Activated T-cell treated with anti-CD3 and anti-CD28 coated beads for 24 hours (primary cell): ENCODE measurements around the gene SYNJ2BP.

Experiments
- DNase-seq: peaks from one replicate; pipeline ENCODE4 v3.0.0-alpha.2; 2020; ENCODE audit warnings: low read depth

The SYNJ2BP gene

DNA sequence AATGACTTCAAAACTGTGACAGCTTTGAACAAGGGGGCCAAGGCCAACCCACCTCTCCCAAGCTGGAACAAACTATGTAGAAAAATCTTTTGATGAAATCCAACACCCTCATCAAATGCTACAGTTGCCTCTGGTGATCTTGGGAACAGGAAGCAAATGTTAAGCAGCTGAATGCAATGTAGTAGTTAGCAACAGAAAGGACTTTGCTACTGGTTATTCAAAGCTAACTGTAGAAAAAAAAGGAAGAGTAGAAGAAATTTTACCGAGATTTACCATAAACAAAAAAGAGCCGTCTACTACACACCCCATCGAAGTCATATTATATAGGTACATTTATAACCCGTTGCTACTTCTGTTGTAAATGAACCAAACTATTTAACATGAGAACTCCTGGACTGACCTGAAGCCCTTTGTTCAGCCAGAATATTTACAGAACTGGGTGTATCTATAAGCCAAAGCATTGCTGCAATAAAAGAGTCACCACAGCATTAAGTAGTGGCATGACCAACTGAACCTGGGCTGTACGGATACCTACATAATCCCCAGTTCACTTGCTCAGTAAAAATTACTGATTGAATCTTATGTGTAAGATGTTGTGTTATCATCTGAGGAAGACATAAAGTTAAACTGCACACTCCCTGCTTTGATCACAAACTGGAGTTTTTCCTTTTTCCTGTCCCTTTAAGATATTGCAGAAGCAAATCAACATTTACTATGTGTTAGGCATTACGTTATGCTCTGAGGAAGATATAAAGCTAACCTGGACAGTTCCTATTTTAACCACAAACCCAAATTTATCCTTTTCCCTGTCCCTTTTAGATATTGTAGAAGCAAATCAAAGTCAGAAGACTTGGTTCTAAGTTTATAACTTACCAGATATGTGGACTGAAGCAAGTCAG lies 25.1 kb downstream of the SYNJ2BP start:
- no peak for DNase-seq

DNA sequence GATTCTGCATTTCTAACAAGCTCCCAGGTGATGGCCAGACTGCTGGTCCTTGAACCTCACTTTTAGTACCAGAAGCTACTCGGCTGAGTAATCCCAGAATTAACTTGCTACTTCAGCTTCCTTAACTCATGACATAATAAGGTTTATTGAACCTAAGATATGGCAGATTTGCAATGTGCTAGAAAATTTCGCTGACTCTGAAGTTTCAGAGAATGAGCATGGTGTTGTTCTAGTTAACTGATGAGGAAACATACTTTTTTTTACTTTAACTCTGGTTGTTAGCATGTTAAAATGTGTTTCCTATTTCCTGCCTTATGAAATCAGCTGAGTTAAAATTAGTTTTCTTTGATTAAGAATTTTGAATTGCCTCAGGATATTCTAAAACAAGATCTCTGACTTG lies 34.4 kb downstream of the SYNJ2BP start:
- DNase-seq = no peak

DNA sequence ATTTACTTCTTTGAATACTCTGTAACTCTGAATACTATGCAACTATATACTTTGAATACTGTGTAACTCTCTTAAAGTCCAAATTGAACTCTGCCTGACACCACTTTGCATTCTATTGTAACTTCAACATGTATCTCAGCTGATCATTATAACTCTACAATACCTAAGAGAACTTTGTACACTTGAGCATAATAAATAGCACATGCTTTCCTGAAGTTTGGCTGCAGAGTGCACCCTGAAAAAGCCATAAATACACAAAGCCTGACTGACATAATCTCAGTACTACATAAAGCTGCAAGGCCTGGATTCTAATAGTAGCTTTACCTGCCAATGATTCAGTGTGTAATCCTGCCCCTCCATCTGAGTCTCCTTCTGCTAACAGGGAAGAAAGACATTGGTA lies 36.1 kb downstream of the SYNJ2BP start:
- DNase-seq = no peak

DNA sequence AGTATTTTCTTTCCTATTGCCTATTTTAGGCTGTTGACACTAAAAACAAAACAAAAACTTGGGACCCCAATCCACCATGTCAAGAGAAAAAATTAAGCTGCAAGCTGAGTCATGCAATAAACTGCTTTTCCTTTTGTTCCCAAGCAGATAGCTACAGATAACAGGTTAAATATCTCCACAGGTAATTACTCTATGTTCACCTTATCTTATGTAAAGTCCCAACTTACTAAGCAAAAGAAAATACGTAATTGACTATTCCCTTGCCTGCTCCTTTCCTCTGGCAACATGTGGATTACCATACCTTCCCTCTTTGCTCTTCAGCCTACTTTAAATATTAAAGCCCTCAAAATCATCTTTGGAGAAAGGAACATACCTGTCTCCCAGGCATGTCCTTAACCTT lies 38.2 kb downstream of the SYNJ2BP start:
- DNase-seq = no peak
